ENCODE results near the gene BRSK2. TPM values are rescaled to one million over a fixed set of nuclear protein-coding genes. Genes with fewer than 3 reads are reported as not detected.

BRSK2 gene
- total RNA-seq, 1 donor from 2014 or later: 49.2 TPM

DNA sequence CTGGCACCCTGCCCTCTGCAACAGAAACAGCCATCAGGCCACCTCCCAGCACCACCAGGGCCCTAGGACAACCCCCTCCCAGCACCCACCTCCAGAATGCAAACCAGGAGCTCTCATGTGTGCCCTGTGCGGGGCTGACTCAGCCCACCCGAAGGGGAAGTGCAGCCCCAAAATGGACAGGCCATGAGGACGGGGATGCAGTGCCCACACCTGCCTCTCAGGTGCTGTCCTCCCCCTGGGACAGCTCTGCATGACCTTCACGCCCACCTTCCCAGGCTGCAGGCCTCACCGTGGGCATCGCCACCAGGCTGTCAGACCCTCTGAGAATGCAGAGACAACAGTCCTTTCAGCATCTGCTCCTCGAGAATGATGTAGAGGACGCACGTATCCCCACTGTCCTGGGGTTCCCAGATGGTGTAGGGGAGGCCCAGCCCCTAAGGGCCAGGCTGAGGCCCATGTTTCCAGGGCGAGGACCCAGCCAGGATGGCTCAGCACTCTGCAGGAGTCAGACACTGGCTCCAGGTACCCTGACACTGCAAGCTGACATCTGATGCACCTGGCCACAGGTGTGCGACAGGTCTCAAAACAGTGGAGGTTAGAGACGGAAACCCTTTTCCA, 83.4 kb downstream of the BRSK2 start:
- H3K9me3 Mint-ChIP-seq (ENCODE audit: low read depth): no peaks in the 10 kb centered on the region
- no peak overlapping the region for H3K27ac Mint-ChIP-seq
- no peak for DNase-seq (ENCODE audit: low spot score, unreplicated experiment)
- no peak overlapping the region for H3K4me3 Mint-ChIP-seq (ENCODE audit: low read depth)
- TF ChIP-seq, protein P1, sequence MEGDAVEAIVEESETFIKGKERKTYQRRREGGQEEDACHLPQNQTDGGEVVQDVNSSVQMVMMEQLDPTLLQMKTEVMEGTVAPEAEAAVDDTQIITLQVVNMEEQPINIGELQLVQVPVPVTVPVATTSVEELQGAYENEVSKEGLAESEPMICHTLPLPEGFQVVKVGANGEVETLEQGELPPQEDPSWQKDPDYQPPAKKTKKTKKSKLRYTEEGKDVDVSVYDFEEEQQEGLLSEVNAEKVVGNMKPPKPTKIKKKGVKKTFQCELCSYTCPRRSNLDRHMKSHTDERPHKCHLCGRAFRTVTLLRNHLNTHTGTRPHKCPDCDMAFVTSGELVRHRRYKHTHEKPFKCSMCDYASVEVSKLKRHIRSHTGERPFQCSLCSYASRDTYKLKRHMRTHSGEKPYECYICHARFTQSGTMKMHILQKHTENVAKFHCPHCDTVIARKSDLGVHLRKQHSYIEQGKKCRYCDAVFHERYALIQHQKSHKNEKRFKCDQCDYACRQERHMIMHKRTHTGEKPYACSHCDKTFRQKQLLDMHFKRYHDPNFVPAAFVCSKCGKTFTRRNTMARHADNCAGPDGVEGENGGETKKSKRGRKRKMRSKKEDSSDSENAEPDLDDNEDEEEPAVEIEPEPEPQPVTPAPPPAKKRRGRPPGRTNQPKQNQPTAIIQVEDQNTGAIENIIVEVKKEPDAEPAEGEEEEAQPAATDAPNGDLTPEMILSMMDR (IDR thresholded peaks at IDR 0.05; ENCODE audit: unreplicated experiment): no peak
- no peaks in the 10 kb centered on the region for H3K4me1 Mint-ChIP-seq (ENCODE audit: low read depth)
- peaks cover 17% of the 10 kb centered on the region for H3K36me3 Mint-ChIP-seq (ENCODE audit: insufficient read depth)
- H3K27me3 Mint-ChIP-seq: no peaks in the 10 kb centered on the region

- Mint-ChIP-seq H3K36me3 (ENCODE audit: insufficient read depth) (peaks cover 17% of the 10 kb centered on the region), H3K4me1 (ENCODE audit: low read depth) (no peaks in the 10 kb centered on the region), H3K27ac (no peak overlapping the region), H3K9me3 (ENCODE audit: low read depth) (no peaks in the 10 kb centered on the region), H3K27me3 (no peaks in the 10 kb centered on the region), H3K4me3 (ENCODE audit: low read depth) (no peak overlapping the region)
- DNase-seq (ENCODE audit: low spot score, unreplicated experiment): no peak
- TF ChIP-seq, protein P1 (IDR thresholded peaks at IDR 0.05; ENCODE audit: unreplicated experiment): no peak
Observed at GRCh38 chr11:1473786-1474185, 84.1 kb downstream of the BRSK2 start.

GRCh38 chr11:1475841-1476240, 86.1 kb downstream of the BRSK2 start:
- Mint-ChIP-seq H3K27ac (no peak overlapping the region), H3K27me3 (no peaks in the 10 kb centered on the region), H3K36me3 (ENCODE audit: insufficient read depth) (peaks cover 18% of the 10 kb centered on the region), H3K4me3 (ENCODE audit: low read depth) (no peak overlapping the region), H3K4me1 (ENCODE audit: low read depth) (no peaks in the 10 kb centered on the region), H3K9me3 (ENCODE audit: low read depth) (no peaks in the 10 kb centered on the region)
- TF ChIP-seq, protein P1 (IDR thresholded peaks at IDR 0.05; ENCODE audit: unreplicated experiment): no peak
- DNase-seq (ENCODE audit: low spot score, unreplicated experiment): no peak

DNA sequence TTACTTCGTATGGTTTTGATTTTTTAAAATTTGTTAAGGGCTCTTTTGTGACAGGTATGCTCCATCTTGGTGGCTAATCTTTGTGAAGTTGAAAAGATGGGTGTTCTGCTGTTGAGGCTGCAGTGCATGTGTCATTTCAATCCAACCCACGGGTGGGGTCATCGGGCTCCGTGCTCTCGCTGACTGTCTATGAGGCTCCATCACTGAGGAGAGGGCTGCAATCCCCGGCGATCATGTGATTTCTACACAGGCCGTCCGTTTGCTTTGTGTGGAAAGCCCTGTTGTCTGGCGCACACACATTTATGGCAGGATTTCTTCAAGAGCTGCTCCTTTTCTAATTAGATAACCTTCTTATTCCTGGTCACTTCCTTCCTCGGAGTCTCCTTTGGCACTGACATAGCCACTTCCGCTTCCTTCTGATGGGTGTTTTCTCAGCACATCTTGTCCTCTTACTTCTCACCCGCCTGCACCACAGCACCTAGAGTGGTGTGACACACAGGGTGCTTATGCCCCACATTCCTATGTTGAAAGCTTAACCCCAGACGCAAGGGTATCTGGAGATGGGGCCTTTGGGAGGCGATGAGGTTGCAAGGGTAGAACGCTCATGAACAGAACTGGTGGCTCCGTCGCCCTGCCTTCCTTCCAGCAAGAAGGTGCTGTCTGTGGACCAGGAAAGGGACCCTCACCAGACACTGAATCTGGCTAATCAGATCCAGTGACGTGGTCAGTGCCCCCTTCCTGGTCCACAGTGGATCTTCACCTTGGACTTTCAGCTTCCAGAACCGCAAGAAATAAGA, 87.4 kb downstream of the BRSK2 start:
- H3K36me3 Mint-ChIP-seq (ENCODE audit: insufficient read depth): peaks cover 18% of the 10 kb centered on the region
- TF ChIP-seq, protein P1 (IDR thresholded peaks at IDR 0.05; ENCODE audit: unreplicated experiment): no peak
- H3K9me3 Mint-ChIP-seq (ENCODE audit: low read depth): no peaks in the 10 kb centered on the region
- no peaks in the 10 kb centered on the region for H3K4me1 Mint-ChIP-seq (ENCODE audit: low read depth)
- H3K4me3 Mint-ChIP-seq (ENCODE audit: low read depth): no peak overlapping the region
- DNase-seq (ENCODE audit: low spot score, unreplicated experiment): no peak
- H3K27me3 Mint-ChIP-seq: no peaks in the 10 kb centered on the region
- no peak overlapping the region for H3K27ac Mint-ChIP-seq

GRCh38 chr11:1478011-1478410, 88.3 kb downstream of the BRSK2 start:
- DNase-seq (ENCODE audit: low spot score, unreplicated experiment): no peak
- Mint-ChIP-seq H3K27ac (no peak overlapping the region), H3K4me3 (ENCODE audit: low read depth) (no peak overlapping the region), H3K9me3 (ENCODE audit: low read depth) (no peaks in the 10 kb centered on the region), H3K27me3 (no peaks in the 10 kb centered on the region), H3K4me1 (ENCODE audit: low read depth) (no peaks in the 10 kb centered on the region), H3K36me3 (ENCODE audit: insufficient read depth) (peaks cover 18% of the 10 kb centered on the region)
- TF ChIP-seq, protein P1 (IDR thresholded peaks at IDR 0.05; ENCODE audit: unreplicated experiment): no peak

Data from progenitor cell of endocrine pancreas (in vitro differentiated cells).